ENCODE results near the gene NUP85.
A peak's percentile ranks its signal among the peaks of the same experiment; 100 is the strongest.
"Not testable (repeated sequence)": the region's sequence is repeated elsewhere in the genome, so short reads cannot be mapped to it uniquely, and the experiment has no call there.

The NUP85 gene, protein sequence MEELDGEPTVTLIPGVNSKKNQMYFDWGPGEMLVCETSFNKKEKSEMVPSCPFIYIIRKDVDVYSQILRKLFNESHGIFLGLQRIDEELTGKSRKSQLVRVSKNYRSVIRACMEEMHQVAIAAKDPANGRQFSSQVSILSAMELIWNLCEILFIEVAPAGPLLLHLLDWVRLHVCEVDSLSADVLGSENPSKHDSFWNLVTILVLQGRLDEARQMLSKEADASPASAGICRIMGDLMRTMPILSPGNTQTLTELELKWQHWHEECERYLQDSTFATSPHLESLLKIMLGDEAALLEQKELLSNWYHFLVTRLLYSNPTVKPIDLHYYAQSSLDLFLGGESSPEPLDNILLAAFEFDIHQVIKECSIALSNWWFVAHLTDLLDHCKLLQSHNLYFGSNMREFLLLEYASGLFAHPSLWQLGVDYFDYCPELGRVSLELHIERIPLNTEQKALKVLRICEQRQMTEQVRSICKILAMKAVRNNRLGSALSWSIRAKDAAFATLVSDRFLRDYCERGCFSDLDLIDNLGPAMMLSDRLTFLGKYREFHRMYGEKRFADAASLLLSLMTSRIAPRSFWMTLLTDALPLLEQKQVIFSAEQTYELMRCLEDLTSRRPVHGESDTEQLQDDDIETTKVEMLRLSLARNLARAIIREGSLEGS
- 83.4 to 94.1 reads per million in 2 experiments for total RNA-seq

DNA sequence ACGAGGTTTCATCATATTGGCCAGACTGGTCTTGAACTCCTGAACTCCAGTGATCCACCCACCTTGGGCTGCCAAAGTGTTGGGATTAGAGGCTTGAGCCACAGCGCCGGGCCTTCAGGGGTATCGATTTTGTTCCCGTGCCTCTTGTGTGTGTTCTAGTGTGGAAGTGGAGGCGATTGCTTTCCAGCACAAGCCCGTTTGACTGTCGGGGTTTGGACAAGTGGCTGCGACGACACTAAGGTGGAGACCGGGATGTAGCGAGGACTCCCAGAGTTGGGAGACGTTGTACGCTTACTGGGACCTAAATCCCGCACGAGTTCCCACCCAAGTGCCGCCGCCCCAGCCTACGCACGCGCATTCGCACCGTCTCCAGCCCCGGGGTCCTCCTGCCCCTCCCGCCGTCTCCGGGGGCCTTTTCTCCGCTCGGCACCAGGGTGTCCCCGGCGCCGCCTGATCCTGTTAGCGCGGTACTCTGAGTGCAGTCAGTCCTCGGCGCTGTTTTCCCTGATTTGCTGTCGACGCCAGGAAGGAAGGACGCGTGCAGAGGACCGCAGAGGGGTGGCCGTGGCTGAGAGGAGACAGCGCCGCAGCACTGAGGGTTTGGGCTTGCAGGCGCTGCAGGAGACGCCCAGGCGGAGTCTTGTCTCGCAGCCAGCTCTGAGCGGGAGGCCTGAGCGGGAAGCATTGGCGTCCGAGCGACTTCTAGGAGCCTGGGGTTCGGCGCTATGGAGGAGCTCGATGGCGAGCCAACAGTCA lies at the start of gene NUP85:
Gene NUP85 (plus strand): TSS at position 643 of the 756 bp plus-strand sequence. CDS start 83 bp downstream, at position 726.
- DNase-seq (ENCODE audit: low read depth): peak; percentile 87

DNA sequence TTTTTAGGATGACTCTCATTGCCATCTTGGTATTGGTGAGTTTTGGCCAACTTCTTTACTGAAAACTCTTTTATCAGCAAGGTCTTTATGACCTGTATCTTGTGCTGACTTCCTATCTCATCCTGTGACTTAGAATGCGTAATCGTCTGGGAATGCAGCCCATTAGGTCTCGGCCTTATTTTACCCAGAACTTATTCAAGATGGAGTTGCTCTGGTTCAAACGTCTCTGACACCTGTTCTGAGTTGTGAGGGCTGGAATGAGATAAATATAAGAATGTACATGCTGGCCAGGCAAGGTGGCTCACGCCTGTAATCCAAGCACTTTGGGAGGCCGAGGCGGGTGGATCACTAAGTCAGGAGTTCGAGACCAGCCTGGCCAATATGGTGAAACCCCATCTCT lies 47.0 kb upstream of the NUP85 start:
- DNase-seq (ENCODE audit: low read depth): not testable (repeated sequence)

- no peak for DNase-seq (ENCODE audit: low read depth)
Observed at GRCh38 chr17:75159196-75160031, 46.1 kb upstream of the NUP85 start.

DNA sequence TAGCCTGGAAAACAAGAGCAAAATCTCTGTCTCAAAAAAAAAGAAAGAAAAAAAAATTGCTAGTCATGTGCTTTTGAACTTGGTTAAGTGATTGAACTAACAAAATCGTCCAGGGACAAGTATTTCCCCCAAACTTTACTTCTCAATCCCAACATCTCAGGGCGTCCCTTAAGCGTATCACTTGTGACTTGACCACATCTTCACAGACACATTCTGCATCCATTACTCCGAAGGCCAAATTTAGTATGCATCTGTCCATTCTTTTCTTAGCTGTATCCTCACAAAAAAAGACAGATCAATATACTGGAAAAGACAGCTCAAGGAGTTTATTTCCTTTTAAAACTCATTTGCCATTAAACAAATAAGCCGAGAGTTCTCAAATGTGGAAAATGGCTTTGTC lies 45.3 kb upstream of the NUP85 start:
- no peak for DNase-seq (ENCODE audit: low read depth)

- DNase-seq (ENCODE audit: low read depth): no peak
Observed at GRCh38 chr17:75163074-75163473, 42.4 kb upstream of the NUP85 start.

DNA sequence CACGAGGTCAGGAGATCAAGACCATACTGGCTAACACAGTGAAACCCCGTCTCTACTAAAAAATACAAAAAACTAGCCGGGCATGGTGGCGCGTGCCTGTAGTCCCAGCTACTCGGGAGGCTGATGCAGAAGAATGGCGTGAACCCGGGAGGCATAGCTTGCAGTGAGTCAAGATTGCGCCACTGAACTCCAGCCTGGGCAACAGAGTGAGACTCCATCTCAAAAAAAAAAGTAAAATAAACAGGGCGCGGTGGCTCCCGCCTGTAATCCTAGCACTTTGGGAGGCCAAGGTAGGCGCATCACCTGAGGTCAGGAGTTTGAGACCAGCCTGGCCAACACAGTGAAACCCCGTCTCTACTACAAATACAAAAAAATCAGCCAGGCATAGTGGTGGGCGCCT lies 40.9 kb upstream of the NUP85 start:
- DNase-seq (ENCODE audit: low read depth): not testable (repeated sequence)

DNA sequence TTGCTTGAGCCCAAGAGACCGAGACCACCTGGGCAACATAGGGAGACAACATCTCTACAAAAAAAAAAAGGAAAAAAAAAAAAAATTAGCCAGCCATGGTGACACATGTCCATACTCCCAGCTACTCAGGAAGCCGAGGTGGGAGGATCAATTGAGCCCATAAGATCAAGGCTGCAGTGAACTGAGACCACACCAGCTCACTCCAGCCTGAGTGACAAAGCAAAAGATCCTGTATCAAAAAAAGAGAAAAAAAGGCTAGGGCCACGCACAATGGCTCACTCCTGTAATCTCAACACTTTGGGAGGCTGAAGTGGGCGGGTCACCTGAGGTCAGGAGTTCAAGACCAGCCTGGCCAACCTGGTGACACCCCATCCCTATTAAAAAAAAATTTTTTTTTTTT lies 36.5 kb upstream of the NUP85 start:
- no peak for DNase-seq (ENCODE audit: low read depth)

DNA sequence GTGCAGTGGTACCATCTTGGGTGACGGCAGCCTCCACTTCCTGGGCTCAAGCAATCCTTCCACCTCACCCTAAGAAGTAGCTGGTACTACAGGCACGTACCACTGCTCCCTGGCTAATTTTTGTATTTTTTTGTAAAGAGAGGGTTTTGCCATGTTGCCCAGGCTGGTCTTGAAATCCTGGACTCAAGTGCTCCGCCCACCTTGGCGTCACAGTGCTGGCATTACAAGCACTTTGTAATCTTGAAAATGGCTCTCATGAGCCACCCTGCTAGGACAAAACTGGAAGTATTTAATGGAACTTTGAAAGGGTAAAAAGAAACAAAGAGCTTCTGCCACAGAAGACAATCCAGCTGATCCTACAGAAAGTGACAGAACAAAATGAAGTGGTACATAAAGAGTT lies 32.0 kb upstream of the NUP85 start:
- DNase-seq (ENCODE audit: low read depth): no peak

GRCh38 chr17:75174996-75175395 lies 30.5 kb upstream of the NUP85 start:
- DNase-seq (ENCODE audit: low read depth): no peak

DNA sequence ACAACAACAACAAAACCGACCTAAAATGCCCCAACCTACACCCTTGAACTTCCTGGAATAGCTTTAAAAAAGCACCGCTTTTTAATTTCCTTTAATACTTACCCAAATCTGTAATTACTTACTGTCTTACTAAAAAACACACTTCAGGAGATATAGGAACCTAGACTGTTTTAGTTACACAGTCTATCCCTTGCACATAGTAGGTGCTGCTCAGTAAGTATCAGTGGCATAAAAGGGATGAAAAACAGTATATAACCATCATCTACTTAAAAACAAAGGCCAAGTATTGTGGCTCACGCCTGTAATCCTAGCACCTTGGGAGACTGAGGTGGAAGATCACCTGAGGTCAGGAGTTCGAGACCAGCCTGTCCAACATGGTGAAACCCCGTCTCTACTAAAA lies 28.9 kb upstream of the NUP85 start:
- DNase-seq (ENCODE audit: low read depth): no peak

GRCh38 chr17:75178453-75178852 lies 27.0 kb upstream of the NUP85 start:
- no peak for DNase-seq (ENCODE audit: low read depth)

GRCh38 chr17:75181110-75181509 lies 24.4 kb upstream of the NUP85 start:
- DNase-seq (ENCODE audit: low read depth): no peak

GRCh38 chr17:75181608-75182318 lies 23.7 kb upstream of the NUP85 start:
- DNase-seq (ENCODE audit: low read depth): peak; percentile 26

DNA sequence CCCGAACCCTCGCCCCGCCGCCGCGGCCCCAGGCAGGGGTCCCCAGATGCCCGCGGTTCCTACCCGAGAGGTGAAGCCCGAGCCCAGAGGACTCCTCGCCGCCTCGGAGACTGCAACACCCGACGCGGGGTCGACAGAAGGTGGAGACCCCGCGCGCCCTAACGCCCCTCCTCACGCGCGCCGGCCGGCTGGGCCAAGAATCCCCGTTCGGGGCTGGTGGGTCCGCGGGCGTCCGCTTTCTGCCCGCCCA lies 23.2 kb upstream of the NUP85 start:
- DNase-seq (ENCODE audit: low read depth): no peak

- peak; percentile 90 for DNase-seq (ENCODE audit: low read depth)
Observed at GRCh38 chr17:75182569-75183436, 22.7 kb upstream of the NUP85 start, which contains the start of gene SUMO2. Gene SUMO2, minus strand, starts transcription at chr17:75182959. Its CDS starts 125 bp downstream, at chr17:75182834.

DNA sequence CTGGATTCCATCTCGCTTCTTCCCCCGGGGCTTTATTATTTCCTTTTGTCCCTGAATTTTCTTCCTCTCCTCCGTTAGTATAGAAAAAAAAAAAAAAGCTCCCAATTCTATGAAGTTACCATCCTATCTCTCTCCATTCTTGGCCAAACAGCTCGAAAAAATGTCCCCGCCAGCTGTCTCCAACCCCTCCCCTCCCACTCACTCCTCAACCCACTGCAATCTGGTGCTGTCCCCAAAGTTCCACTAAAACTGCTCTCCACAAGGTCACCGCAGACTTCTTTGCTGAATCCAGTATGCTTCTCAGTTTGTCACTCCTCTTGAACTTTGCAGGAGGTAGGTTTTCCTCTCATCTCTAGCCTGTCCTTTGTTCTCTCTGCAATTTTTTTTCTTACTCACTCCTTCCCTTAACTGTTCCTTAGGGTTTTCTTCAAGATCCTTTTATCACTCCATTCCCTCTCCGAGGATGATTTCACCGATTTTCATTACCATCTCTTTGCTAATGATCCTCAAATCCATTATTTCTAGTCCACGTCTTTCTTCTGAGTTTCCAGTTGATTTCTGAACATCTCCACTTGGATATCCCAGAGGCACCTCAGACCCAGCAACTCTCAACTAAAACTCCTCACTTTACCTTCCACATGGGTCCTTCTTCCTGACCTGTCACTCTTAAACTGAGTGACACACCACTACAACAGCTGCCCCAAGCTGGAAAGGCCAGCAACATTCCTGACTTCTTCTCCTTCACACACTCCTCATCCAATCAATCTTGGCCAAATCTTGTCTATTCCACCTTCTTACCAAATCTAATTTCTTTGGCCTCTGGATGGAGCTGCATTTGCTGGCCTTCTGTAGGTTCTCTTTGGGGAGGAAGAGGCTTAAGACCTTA lies 21.2 kb upstream of the NUP85 start:
- DNase-seq (ENCODE audit: low read depth): no peak

DNA sequence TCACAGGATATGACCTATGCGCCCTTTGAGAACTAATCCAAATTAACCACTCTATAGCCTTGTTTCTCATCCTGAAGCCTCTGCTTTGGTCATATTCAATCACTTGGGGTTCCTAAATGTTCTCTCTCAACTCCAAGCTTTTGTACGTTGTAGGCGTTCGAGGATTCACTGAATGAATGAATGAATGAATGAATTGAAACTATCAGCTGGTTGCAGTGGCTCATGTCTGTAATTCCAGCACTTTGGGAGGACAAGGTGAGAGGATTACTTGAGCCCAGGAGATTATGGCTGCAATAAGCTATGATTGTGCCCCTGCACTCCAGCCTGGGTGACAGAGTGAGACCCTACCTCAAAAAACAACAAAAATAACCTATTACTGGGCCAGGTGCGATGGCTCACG lies 16.9 kb upstream of the NUP85 start:
- no peak for DNase-seq (ENCODE audit: low read depth)

- DNase-seq (ENCODE audit: low read depth): no peak
Observed at GRCh38 chr17:75191584-75191983, 13.9 kb upstream of the NUP85 start.

GRCh38 chr17:75194879-75195278 lies 10.6 kb upstream of the NUP85 start:
- DNase-seq (ENCODE audit: low read depth): no peak

Data from T follicular helper cell (primary cell).